AG04450 (cell line): ENCODE measurements around the gene REV3L. TPM values are rescaled to one million over a fixed set of nuclear protein-coding genes. Genes with fewer than 3 reads are reported as not detected.

ENCODE experiments used
- CTCF ChIA-PET: fragments of 300-600, 350-600 bp; formaldehyde crosslinking; extraction: SDS; loops from one replicate; lab custom pipeline; 2022; ENCODE audit warnings: antibody characterized with exemption, inconsistent platforms; lab: Charles Lee
- POLR2A ChIA-PET: fragments of 350-600 bp; formaldehyde crosslinking; extraction: SDS; loops from one replicate; lab custom pipeline; 2021; ENCODE audit warnings: antibody characterized with exemption, inconsistent platforms; lab: Yijun Ruan, JAX
- DNase-seq: peaks from one replicate; pipeline ENCODE4 v3.0.0-alpha.2; 2011; ENCODE audit warnings: low read depth, low spot score
- H3K27ac ChIP-seq: one replicate; pipeline ENCODE4 v1.5.1; 2012; ENCODE audit warnings: low read depth, low read length, control low read depth
- H3K27me3 ChIP-seq: one replicate; pipeline ENCODE4 v1.6.0; 2012; ENCODE audit warnings: low read length; ENCODE audit not compliant: control insufficient read depth, insufficient read depth
- H3K4me3 ChIP-seq: 2 replicates; pipeline ENCODE4 v1.5.1; 2011; ENCODE audit warnings: mild to moderate bottlenecking, low read depth, low read length, control low read depth
- H3K9me3 ChIP-seq: 2 replicates; pipeline ENCODE4 v1.5.1; 2012; ENCODE audit warnings: low read length; ENCODE audit not compliant: control insufficient read depth, insufficient read depth
- CTCF ChIP-seq: IDR thresholded peaks from 2 replicates; pipeline ENCODE4 v1.5.1; 2011; ENCODE audit warnings: low read depth, low read length, control low read depth, inconsistent platforms
- polyA plus RNA-seq: library from polyadenylated mRNA; depleted of rRNA; stranded (reverse); fragments of >200 nt; gene quantifications from 2 replicates; pipeline ENCODE4 v1.2.3, GENCODE V29; 2011

REV3L gene
- polyA plus RNA-seq, 1 experiment, result 38.4 TPM

- CTCF ChIA-PET, result no interaction called here
- POLR2A ChIA-PET, result no interaction called here
- H3K4me3 ChIP-seq, result no peak overlapping the region
- no peak overlapping the region for H3K27ac ChIP-seq
- DNase-seq, result no peak
- H3K27me3 ChIP-seq, result no peaks in the 10 kb centered on the region
- H3K9me3 ChIP-seq, result no peaks in the 10 kb centered on the region
- TF ChIP-seq CTCF, result no peak
Measured at GRCh38 chr6:111470991-111471390, 12.0 kb downstream of the REV3L start.

- ChIA-PET POLR2A (no interaction called here), CTCF (no interaction called here)
- Histone ChIP-seq H3K9me3 (no peaks in the 10 kb centered on the region), H3K4me3 (no peak overlapping the region), H3K27ac (no peak overlapping the region), H3K27me3 (no peaks in the 10 kb centered on the region)
- TF ChIP-seq CTCF, result no peak
- no peak for DNase-seq
Measured at GRCh38 chr6:111469543-111469942, 13.5 kb downstream of the REV3L start.

GRCh38 chr6:111468329-111469012 is 14.5 kb downstream of the REV3L start:
- Histone ChIP-seq H3K9me3 (no peaks in the 10 kb centered on the region), H3K4me3 (no peak overlapping the region), H3K27me3 (no peaks in the 10 kb centered on the region), H3K27ac (peak overlapping the region; percentile 60)
- POLR2A ChIA-PET, result no interaction called here
- no peak for TF ChIP-seq CTCF
- DNase-seq, result no peak
- CTCF ChIA-PET, result no interaction called here

- CTCF ChIA-PET, result no interaction called here
- no peak for TF ChIP-seq CTCF
- Histone ChIP-seq H3K27ac (no peak overlapping the region), H3K4me3 (no peak overlapping the region), H3K27me3 (no peaks in the 10 kb centered on the region), H3K9me3 (no peaks in the 10 kb centered on the region)
- POLR2A ChIA-PET, result no interaction called here
- DNase-seq, result no peak
Measured at GRCh38 chr6:111464184-111464583, 18.8 kb downstream of the REV3L start.

GRCh38 chr6:111462770-111463391 is 20.1 kb downstream of the REV3L start:
- POLR2A ChIA-PET, result interaction anchor here (0.9 kb wide), 1 partner anchor 142 kb away, joined by 3 read pairs; no protein-coding TSS in a partner anchor

More at GRCh38 chr6:111462770-111463391, 20.1 kb downstream of the REV3L start:
- Histone ChIP-seq H3K27ac (no peak overlapping the region), H3K9me3 (no peaks in the 10 kb centered on the region; the same call in 1 of the 2 replicates), H3K4me3 (no peak overlapping the region), H3K27me3 (no peaks in the 10 kb centered on the region)
- no peak for TF ChIP-seq CTCF
- CTCF ChIA-PET, result interaction anchor here (1.0 kb wide), 1 partner anchor 16 kb away, joined by 11 read pairs; no protein-coding TSS in a partner anchor
- no peak for DNase-seq
